COLO668 (cell line): ENCODE measurements around the gene ISX.

Source experiments
- DNase-seq: peaks from one replicate; lab custom pipeline; 2025; ENCODE audit not compliant: unreplicated experiment; lab: John Stamatoyannopoulos, UW

Gene ISX

GRCh38 chr22:35051791-35052190, 14.2 kb upstream of the ISX start:
- no peak for DNase-seq

- no peak for DNase-seq
Measured at GRCh38 chr22:35053060-35053835, 12.7 kb upstream of the ISX start.

GRCh38 chr22:35054064-35054463, 11.9 kb upstream of the ISX start:
- no peak for DNase-seq

DNA sequence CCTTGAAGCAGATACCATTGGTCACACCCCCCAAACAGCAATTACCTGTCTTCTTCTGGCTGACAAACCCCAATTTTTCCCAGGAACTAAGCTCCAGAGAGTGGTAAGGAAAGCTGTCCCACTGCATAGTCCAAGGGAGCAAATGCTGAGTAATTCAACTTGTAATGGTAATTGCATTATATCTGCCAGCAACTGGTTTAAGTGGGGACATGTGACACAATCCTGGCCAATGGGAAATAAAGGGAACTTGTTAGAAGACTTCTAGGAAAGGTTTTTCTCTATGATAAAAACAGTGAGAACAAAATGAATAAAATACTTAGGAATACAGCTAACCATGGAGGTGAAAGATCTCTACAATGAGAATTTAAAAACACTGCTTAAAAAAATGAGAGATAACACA, 9.5 kb upstream of the ISX start:
- no peak for DNase-seq

DNA sequence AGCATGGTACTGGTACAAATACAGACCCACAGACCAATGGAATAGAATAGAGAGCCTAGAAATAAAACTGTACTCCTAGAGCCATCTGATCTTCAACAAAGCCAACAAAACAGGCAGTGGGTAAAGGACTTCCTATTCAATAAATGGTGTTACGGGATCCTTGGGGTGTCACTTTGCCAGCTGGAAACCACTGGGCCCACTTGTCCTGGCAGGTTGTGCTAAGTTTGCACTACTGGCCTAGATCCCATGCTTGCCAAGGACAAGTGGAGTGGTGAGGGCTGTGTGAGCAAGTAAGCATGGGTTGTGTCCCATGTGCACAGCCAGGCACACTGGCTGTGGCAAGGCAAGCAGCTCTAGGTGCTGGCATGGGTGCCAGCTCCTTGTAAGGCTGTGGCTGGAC, 8.8 kb upstream of the ISX start:
- DNase-seq = no peak

GRCh38 chr22:35059632-35060031, 6.3 kb upstream of the ISX start:
- no peak for DNase-seq

DNA sequence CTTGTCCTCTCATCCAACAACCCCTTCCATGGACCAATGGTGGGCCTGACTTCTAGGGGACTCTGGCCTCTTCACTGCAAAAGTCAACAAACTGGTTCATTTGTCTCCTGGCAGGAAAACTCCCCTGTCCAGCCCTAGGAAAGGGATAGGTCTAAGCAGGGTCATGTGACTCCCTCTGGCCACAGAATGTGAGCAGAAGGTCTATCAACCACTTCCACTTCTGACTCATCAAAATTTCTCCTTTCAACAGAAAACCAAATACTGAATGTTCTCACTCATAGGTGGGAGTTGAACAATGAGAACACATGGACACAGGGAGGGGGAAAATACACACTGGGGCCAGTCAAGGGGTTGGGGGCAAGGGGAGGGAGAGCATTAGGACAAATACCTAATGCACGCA, 1.3 kb upstream of the ISX start:
- DNase-seq = no peak

DNA sequence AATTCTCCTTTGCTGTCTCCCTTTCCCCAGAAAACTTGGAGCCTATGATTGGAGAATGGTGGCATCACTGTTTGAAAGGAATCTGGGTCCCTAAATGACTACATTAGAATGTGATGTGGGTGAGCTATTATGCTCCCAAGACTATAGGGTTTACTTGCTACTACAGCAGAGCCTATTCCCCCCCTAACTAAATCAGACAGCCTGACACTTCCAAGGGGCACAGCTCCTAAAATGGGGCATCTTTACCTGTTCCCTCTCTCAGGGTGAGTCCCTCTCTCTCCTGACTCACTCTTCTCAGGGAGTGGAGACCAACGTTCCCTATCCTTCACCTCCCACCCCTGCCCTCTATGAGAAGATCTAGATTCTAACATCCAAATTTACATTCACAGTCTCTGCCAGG, 775 bp upstream of the ISX start:
- no peak for DNase-seq

DNA sequence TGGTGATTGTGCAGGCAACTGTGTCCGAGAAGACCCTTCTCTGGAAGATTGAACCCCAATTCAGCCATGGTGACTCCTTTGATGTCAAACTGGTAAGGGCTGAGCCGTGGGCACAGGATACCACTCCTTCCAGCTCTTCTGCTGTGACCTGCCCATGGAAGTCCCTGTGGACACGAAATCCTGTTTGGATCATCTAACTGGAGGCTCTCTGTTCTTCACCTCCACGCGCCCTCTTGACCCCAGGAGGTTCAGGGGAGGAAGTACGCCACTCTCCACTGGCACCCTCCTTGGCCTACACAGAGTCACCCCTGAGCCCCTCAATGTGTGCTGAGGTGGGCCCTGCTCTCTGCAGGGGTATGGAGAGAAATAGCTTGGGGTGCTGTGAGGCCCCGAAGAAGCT, 810 bp downstream of the ISX start:
- no peak for DNase-seq

DNA sequence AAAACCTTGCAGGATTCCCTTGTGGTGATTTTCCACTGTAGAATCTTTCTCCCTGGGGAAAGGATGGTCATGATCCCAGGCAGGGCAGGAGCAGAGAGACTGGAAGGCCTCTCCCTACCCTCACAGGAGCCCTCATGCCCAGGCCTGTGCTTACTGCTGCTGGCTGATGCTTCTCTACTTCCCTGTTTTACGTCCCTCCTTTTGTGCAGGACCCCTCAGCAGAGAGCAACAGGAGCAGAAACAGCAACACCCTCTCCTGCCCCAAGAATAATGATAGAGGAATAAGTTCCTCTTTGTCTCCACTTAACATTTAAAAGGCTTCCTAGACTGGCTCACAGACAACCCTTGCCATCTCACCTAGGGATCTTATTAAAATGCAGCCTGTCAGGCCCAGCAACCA, 3.6 kb downstream of the ISX start:
- no peak for DNase-seq

- DNase-seq = no peak
Measured at GRCh38 chr22:35070451-35071093, 4.6 kb downstream of the ISX start.

DNA sequence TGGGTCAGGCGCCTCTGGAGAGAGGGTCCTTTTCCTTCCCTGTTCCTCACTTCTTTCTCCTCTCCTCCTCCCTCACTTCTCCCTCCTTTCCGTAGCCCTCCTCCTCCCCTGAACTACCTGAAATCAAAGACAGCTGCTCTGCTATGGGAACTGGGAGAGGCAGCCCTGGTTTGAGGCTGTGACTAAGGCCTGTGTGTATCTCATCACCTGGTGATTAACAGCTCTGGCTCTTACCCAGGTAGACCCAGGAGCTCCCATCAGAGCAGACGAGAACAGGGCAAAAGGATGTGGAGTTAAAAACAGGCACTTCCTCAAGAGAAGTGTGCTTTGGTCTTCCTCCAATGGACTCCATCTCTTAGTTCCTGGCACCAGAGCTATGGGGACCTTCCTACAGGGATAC, 5.8 kb downstream of the ISX start:
- DNase-seq = no peak

- no peak for DNase-seq
Measured at GRCh38 chr22:35072925-35073324, 7.0 kb downstream of the ISX start.

DNA sequence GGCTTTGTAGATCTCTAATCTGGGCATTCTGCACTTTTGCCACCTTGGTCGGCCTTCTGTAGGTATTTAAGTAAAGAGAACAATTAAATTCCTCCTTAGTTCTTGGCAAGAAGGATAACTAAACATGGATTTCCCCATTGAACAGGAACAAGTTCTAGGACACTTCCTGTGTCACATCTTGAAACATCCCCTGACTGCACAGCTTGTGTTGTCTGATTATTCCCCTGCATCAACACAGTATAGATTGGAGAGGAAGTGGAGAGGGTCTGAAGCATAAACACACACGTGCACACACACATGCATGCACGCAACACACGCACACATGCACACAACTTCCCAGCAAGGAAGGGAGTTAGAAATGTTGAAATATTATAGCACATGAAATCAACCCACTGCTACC, 8.6 kb downstream of the ISX start:
- DNase-seq = no peak

DNA sequence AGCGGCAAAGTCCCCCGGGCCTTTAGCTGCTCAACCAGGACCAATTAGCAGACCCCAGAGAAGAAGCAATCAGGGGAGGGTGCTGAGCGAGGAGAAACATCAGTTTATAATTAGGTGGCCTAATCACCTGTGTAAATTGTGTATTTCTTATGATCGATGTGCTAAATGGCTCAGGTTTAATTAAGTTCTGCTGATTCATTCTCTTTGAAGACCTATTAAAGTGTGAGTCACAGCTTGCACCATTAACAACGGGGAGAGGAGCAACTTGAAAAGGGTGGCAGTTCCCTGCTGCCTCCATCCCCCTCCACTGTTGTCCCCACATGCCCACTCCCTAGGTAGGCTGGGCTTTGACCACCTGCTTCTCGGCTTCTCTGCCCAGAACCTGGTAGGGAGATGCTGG, 10.7 kb downstream of the ISX start:
- no peak for DNase-seq

GRCh38 chr22:35085621-35086020, 19.7 kb downstream of the ISX start:
- no peak for DNase-seq

- no peak for DNase-seq
Measured at GRCh38 chr22:35089139-35089538, 23.2 kb downstream of the ISX start.

DNA sequence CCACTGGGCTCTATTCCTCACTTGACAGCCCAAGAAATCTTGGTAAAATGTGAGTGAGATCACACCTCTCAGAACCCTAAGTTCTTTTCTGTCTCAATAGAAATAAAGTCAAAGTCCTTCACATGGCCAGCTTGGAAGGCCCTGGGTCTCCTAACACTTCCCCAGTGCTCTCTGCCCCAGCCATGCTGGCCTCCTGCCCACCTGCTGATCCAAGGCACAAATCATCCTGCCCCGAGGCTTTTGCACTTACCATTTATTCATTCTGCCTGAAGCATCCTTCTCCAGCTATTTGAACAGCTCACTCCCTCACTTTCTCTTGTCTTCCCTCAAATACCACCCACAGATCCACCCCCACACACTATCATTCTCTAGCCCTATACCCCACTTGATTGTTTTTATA, 26.4 kb downstream of the ISX start:
- no peak for DNase-seq

DNA sequence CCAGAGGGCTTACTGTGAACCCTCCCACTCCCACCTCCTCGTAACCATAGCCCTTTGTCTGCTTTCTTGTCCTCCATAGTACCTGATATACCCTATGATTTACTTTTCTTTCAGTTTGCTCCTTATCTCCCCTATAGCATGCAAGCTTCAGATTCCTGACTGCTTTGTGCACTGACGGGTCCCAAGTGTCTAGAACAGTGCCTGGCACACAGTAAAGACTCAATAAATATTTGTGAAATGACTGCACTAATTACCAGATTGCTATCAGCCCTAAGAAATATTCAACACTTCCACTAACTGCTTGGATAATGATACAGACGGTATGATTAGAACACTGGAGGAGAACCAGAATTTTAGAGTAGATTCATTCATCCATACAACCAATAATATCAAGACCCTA, 33.0 kb downstream of the ISX start:
- no peak for DNase-seq

GRCh38 chr22:35099883-35100282, 33.9 kb downstream of the ISX start:
- DNase-seq = no peak

DNA sequence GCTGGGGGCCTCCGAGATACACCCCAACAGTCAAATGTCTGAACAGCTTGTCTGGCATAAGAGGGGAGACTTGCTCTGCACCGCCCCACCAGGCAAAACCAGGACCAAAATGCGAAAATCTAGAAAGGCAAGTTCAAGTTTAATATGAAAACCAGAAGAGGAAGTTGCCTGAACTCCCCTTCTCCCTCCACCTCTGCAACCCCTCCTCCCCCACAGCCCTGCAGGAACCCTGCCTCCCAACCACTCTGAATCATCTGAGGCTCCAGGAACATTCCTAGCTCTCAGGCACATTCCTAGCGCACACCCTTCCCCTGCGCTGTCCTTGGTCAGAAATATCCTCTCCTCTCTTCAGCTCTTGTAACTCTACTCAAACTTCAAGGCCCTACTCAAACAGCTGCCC, 36.7 kb downstream of the ISX start:
- no peak for DNase-seq

GRCh38 chr22:35103761-35104160, 37.8 kb downstream of the ISX start:
- DNase-seq = no peak

- no peak for DNase-seq
Measured at GRCh38 chr22:35104491-35104890, 38.5 kb downstream of the ISX start.
